ENCODE measurements around the gene DEAF1.

- no peak for TF ChIP-seq POLR2A (IDR thresholded peaks at IDR 0.05; ENCODE audit: low read depth, low read length)
- no peak for TF ChIP-seq POLR2AphosphoS5 (IDR thresholded peaks at IDR 0.05; ENCODE audit: low read depth, low read length)
- no peak for TF ChIP-seq POU2F2 (IDR thresholded peaks at IDR 0.05; ENCODE audit: low read depth, low read length)
- no peak for TF ChIP-seq TAF1 (IDR thresholded peaks at IDR 0.05; ENCODE audit: low read depth, low read length)
- no peak for TF ChIP-seq SPI1 (IDR thresholded peaks at IDR 0.05; ENCODE audit: low read depth, low read length)
- TF ChIP-seq PAX5 (IDR thresholded peaks at IDR 0.05; ENCODE audit: insufficient read depth, low read length, severe bottlenecking), result no peak
Observed at GRCh38 chr11:653837-654236, 41.2 kb downstream of the DEAF1 start.
